NT2/D1 (cell line): ENCODE results near the gene RFXANK.

Source experiments
- SUZ12 ChIP-seq: IDR thresholded peaks from 2 replicates; pipeline ENCODE4 v1.6.1; 2011; ENCODE audit not compliant: insufficient read length, insufficient read depth; ENCODE audit errors: extremely low read depth
- YY1 ChIP-seq: IDR thresholded peaks from 2 replicates; pipeline ENCODE4 v1.6.1; 2011; ENCODE audit not compliant: insufficient read length, insufficient read depth

DNA sequence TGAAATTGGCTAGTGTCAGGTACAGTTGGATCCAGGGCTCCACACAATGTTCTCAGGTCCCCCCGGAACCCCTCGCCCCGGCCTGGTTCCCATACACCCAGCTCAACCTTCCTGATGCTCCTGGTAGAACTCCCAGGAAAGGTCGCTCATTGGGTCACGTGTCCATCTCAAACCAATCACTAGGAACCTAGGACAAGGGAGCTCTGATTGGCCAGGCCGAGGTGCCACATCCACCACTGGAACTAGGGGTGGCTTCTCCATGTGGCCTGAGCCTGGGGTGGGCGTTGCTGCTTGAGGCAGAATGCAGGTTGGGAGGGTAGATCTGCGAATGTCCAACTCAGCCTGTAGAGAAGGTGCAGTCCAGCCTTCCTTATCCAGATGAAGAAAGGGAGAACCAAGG is 15.1 kb upstream of the RFXANK start:
- no peak for TF ChIP-seq YY1
- no peak for TF ChIP-seq SUZ12
